Tibial nerve (tissue), 4 donors: ENCODE measurements around the gene LMF2. TPM values are rescaled to one million over a fixed set of nuclear protein-coding genes. Genes with fewer than 3 reads are reported as not detected.

ENCODE experiments used
- DNase-seq, 2 donors: peaks; one replicate each; pipeline ENCODE4 v3.0.0-alpha.2; 2019; ENCODE audit warnings: low spot score in 2 of 2
- H3K27ac ChIP-seq, 4 donors: fragments of 200-600 bp; sonication (generic) in 3 of 4; one replicate each; pipeline ENCODE4 v1.5.1; 2017 to 2019; ENCODE audit warnings: mild to moderate bottlenecking in 1 of 4
- H3K27me3 ChIP-seq, 2 donors: fragments of 200-600 bp; sonication (generic) in 1 of 2; one replicate each; pipeline versions ENCODE4 v1.5.1 to v1.6.0; 2017 to 2019
- H3K36me3 ChIP-seq, 3 donors: fragments of 200-600 bp; sonication (generic); one replicate each; pipeline ENCODE4 v1.5.1; 2018 to 2019
- H3K4me1 ChIP-seq, 4 donors: fragments of 200-600 bp; sonication (generic) in 3 of 4; one replicate each; pipeline ENCODE4 v1.5.1; 2017 to 2019
- H3K4me3 ChIP-seq, 4 donors: fragments of 200-600 bp; sonication (generic) in 3 of 4; one replicate each; pipeline ENCODE4 v1.5.1; 2017 to 2019; ENCODE audit warnings: mild to moderate bottlenecking in 1 of 4, moderate library complexity in 1 of 4
- H3K9me3 ChIP-seq, 4 donors: fragments of 200-600 bp; sonication (generic) in 3 of 4; one replicate each; pipeline ENCODE4 v1.5.1; 2017 to 2019
- EP300 ChIP-seq, 2 donors: sonication (generic); formaldehyde crosslinking; IDR thresholded peaks; one replicate each; pipeline ENCODE4 v1.6.1; 2017; ENCODE audit warnings: antibody characterized with exemption in 2 of 2, mild to moderate bottlenecking in 1 of 2
- POLR2A ChIP-seq, 2 donors: fragments of 450-650 bp; IDR thresholded peaks; one replicate each; pipeline ENCODE4 v1.6.1; 2017; ENCODE audit warnings: antibody characterized with exemption in 2 of 2, mild to moderate bottlenecking in 2 of 2, moderate library complexity in 2 of 2
- WGBS, 2 donors: methylation state at CpG; one replicate each; pipeline ENCODE4 v1.1.5; 2018; 5-methylcytosine and 5-hydroxymethylcytosine counted together
- total RNA-seq, 4 donors: library from RNA; depleted of rRNA; stranded (reverse); fragments of >200 nt; gene quantifications; one replicate each; pipeline ENCODE4 v1.1.0, GENCODE V29; 2016
- TF ChIP-seq, protein P1 (sequence below), 5 experiments: fragments of 200-600 bp in 3 of 5; fragments of 450-650 bp in 2 of 5; sonication (generic) in 3 of 5; IDR thresholded peaks; one replicate each; pipeline ENCODE4 v1.5.1; 2016 to 2019; ENCODE audit warnings: antibody characterized with exemption in 5 of 5, mild to moderate bottlenecking in 3 of 5, moderate library complexity in 2 of 5

The LMF2 gene
- total RNA-seq, 4 donors from 2014 or later: 53.7 to 85.2 (median 58.1) TPM

DNA sequence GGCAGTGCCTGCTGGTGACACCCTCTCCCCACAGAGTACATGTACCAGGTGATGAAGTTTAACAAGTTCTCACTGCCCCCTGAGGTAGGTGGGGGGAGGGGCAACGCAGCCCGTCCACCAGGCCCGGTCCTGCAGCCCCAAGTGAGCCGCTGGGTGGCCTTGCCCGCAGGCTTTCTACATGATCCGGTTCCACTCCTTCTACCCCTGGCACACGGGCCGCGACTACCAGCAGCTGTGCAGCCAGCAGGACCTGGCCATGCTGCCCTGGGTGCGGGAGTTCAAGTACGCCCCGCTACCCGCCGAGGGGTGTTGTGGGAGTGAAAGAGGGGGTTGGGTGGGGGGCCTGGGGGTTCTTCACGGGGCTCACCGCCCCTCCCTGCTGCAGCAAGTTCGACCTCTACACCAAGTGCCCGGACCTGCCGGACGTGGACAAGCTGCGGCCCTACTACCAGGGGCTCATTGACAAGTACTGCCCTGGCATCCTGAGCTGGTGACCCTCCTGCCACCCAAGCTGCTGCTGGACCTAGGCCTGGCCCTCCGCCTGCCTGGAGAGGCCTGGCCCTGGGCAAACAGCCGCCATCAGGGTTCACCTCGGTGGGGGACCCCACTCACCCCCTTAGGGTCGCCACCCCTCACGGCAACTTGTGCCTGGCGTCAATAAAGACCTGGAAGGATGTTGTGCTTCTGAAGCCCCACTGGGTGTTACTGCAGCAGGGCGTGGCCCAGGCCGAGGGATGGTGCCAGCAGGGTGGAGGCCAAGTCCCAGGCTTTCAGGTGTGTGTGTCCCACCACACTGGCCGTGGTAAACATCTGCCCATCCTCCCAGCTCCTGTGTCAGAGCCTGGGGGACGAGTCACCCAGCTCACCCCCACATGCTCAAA lies 17.9 kb downstream of the LMF2 start:
- Histone ChIP-seq H3K4me1 (no peaks in the 10 kb centered on the region), H3K27ac (no peak overlapping the region), H3K9me3 (no peaks in the 10 kb centered on the region), H3K27me3 (peaks cover 0 to 15% of the 10 kb centered on the region in 2 donors), H3K36me3 (no peaks in the 10 kb centered on the region), H3K4me3 (no peak overlapping the region)
- DNase-seq: no peak
- 75 to 84% methylated on average over 21 to 30 of the region's 31 CpGs for WGBS, 2 donors
- TF ChIP-seq, protein P1, sequence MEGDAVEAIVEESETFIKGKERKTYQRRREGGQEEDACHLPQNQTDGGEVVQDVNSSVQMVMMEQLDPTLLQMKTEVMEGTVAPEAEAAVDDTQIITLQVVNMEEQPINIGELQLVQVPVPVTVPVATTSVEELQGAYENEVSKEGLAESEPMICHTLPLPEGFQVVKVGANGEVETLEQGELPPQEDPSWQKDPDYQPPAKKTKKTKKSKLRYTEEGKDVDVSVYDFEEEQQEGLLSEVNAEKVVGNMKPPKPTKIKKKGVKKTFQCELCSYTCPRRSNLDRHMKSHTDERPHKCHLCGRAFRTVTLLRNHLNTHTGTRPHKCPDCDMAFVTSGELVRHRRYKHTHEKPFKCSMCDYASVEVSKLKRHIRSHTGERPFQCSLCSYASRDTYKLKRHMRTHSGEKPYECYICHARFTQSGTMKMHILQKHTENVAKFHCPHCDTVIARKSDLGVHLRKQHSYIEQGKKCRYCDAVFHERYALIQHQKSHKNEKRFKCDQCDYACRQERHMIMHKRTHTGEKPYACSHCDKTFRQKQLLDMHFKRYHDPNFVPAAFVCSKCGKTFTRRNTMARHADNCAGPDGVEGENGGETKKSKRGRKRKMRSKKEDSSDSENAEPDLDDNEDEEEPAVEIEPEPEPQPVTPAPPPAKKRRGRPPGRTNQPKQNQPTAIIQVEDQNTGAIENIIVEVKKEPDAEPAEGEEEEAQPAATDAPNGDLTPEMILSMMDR (IDR thresholded peaks at IDR 0.05): no peak
- TF ChIP-seq POLR2A (IDR thresholded peaks at IDR 0.05): no peak
- TF ChIP-seq EP300 (IDR thresholded peaks at IDR 0.05): no peak

DNA sequence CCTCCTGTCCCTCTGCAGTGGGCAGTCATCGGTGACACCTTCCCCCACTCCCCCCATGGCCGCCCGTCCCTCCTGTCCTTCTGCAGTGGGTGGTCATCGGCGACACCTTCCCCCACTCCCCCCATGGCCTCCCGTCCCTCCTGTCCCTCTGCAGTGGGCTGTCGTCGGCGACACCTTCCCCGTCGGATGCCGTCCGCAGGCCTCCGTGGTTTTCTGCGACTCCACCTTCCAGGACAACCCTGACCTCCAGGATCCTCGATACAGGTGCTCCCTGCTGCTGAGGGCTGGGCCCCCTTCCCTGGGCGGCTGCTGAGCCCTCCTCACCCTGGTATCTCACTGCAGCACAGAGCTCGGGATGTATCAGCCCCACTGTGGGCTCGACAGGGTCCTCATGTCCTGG lies 18.6 kb downstream of the LMF2 start:
- TF ChIP-seq EP300 (IDR thresholded peaks at IDR 0.05): no peak
- TF ChIP-seq, protein P1 (IDR thresholded peaks at IDR 0.05): no peak
- TF ChIP-seq POLR2A (IDR thresholded peaks at IDR 0.05): no peak
- peaks cover 0 to 22% of the 10 kb centered on the region in 2 donors for H3K27me3 ChIP-seq
- no peak overlapping the region for H3K27ac ChIP-seq
- no peaks in the 10 kb centered on the region for H3K36me3 ChIP-seq
- H3K4me1 ChIP-seq: no peaks in the 10 kb centered on the region
- H3K4me3 ChIP-seq: no peak overlapping the region
- H3K9me3 ChIP-seq: no peaks in the 10 kb centered on the region
- no peak for DNase-seq
- 73 to 74% methylated on average over 19 of the region's 19 CpGs for WGBS, 2 donors

GRCh38 chr22:50488006-50488677 lies 19.4 kb downstream of the LMF2 start:
- Histone ChIP-seq H3K4me3 (no peak overlapping the region), H3K27ac (no peak overlapping the region), H3K4me1 (no peaks in the 10 kb centered on the region), H3K9me3 (no peaks in the 10 kb centered on the region), H3K27me3 (peaks cover 0 to 29% of the 10 kb centered on the region in 2 donors), H3K36me3 (no peaks in the 10 kb centered on the region)
- no peak for DNase-seq
- WGBS, 2 donors: 77 to 81% methylated on average over 7 to 10 of the region's 18 CpGs
- TF ChIP-seq EP300 (IDR thresholded peaks at IDR 0.05) (no peak), POLR2A (IDR thresholded peaks at IDR 0.05) (no peak)
- TF ChIP-seq, protein P1 (IDR thresholded peaks at IDR 0.05): no peak

DNA sequence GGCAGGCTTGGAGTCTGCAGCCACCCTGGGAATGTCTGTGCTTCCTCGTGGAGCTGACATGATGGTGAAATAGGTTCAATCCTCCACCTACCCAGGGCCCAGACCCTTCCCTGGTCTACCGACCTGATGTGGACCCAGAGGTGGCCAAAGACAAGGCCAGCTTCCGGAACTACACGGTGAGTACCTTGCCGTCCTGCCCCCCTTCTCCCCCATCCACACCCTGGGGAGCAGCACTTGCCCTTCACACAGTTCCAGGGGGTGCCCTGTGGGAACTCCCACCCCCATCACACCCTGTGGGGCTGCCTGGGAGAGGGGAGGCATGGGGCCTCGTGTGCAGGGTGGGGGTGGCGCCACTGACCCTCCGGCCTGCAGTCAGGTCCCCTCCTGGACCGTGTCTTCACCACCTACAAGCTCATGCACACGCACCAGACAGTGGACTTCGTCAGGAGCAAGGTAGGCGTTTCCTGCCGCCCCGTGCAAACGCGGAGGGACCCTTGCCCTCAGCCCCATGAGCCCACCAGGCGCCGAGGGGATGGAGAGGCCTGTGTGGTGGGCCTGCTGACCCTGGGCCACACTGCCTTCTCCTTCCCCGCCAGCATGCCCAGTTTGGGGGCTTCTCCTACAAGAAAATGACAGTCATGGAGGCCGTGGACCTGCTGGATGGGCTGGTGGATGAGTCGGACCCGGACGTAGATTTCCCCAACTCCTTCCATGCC lies 20.1 kb downstream of the LMF2 start:
- 79 to 83% methylated on average over 19 to 23 of the region's 23 CpGs for WGBS, 2 donors
- peaks cover 0 to 36% of the 10 kb centered on the region in 2 donors for H3K27me3 ChIP-seq
- no peak for DNase-seq
- H3K9me3 ChIP-seq: no peaks in the 10 kb centered on the region
- H3K4me3 ChIP-seq: no peak overlapping the region
- TF ChIP-seq EP300 (IDR thresholded peaks at IDR 0.05): no peak
- TF ChIP-seq, protein P1 (IDR thresholded peaks at IDR 0.05): no peak
- no peak for TF ChIP-seq POLR2A (IDR thresholded peaks at IDR 0.05)
- H3K27ac ChIP-seq: no peak overlapping the region
- peaks cover 0 to 1% (median 0%) of the 10 kb centered on the region in 4 donors for H3K4me1 ChIP-seq
- H3K36me3 ChIP-seq: no peaks in the 10 kb centered on the region
